Fibroblast of skin of right quadriceps (primary cell): ENCODE measurements around the gene CCDC73.

ENCODE experiments used
- DNase-seq: peaks from one replicate; pipeline ENCODE4 v3.0.0-alpha.2; 2013

CCDC73 gene

GRCh38 chr11:32583459-32584271 is 210.8 kb downstream of the CCDC73 start, which contains the start of gene EIF3M:
Gene EIF3M, plus strand, starts transcription at chr11:32583831. Its CDS starts 57 bp downstream, at chr11:32583888.
- peak; percentile 96 for DNase-seq

GRCh38 chr11:32581556-32581955 is 212.9 kb downstream of the CCDC73 start:
- no peak for DNase-seq

- peak; percentile 35 for DNase-seq
Observed at GRCh38 chr11:32580967-32581366, 213.5 kb downstream of the CCDC73 start.

- DNase-seq: no peak
Observed at GRCh38 chr11:32576456-32576855, 218.0 kb downstream of the CCDC73 start.

GRCh38 chr11:32575070-32575469 is 219.4 kb downstream of the CCDC73 start:
- no peak for DNase-seq

- no peak for DNase-seq
Observed at GRCh38 chr11:32574421-32574820, 220.0 kb downstream of the CCDC73 start.

- DNase-seq: no peak
Observed at GRCh38 chr11:32573228-32573627, 221.2 kb downstream of the CCDC73 start.

- DNase-seq: no peak
Observed at GRCh38 chr11:32571039-32571438, 223.4 kb downstream of the CCDC73 start.

GRCh38 chr11:32569313-32569881 is 225.1 kb downstream of the CCDC73 start:
- no peak for DNase-seq

- no peak for DNase-seq
Observed at GRCh38 chr11:32567154-32567553, 227.3 kb downstream of the CCDC73 start.

GRCh38 chr11:32566517-32566916 is 227.9 kb downstream of the CCDC73 start:
- DNase-seq: no peak

- DNase-seq: no peak
Observed at GRCh38 chr11:32563600-32563959, 230.9 kb downstream of the CCDC73 start.

GRCh38 chr11:32562839-32563599 is 231.4 kb downstream of the CCDC73 start:
- DNase-seq: no peak

GRCh38 chr11:32561835-32562234 is 232.6 kb downstream of the CCDC73 start:
- DNase-seq: no peak

- DNase-seq: no peak
Observed at GRCh38 chr11:32555895-32556294, 238.6 kb downstream of the CCDC73 start.

- no peak for DNase-seq
Observed at GRCh38 chr11:32555091-32555490, 239.4 kb downstream of the CCDC73 start.
